Heart left ventricle (tissue), 16 donors: ENCODE results near the gene PHF2. TPM values are rescaled to one million over a fixed set of nuclear protein-coding genes. Genes with fewer than 3 reads are reported as not detected.

Source experiments
- ATAC-seq, 4 donors: fragments of 200-7000 bp; cut with Tn5 transposase; one replicate each; pipeline ENCODE4 v1.9.1; 2020 to 2022; ENCODE audit warnings: moderate library complexity in 4 of 4, mild to moderate bottlenecking in 3 of 4, moderate number of reproducible peaks in 1 of 4
- DNase-seq, 5 donors: peaks; one replicate each; pipeline ENCODE4 v3.0.0-alpha.2; 2020
- H3K27ac ChIP-seq, 12 donors: fragments of 200-600 bp; sonication (generic) in 4 of 12; one replicate each; pipeline versions ENCODE4 v1.5.0 to v1.8.0; 2016 to 2022; ENCODE audit warnings: mild to moderate bottlenecking in 2 of 12
- H3K27me3 ChIP-seq, 9 donors: fragments of 200-600 bp; sonication (generic) in 2 of 9; one replicate each; pipeline versions ENCODE4 v1.5.1 to v1.8.0; 2016 to 2022; ENCODE audit warnings: mild to moderate bottlenecking in 3 of 9
- H3K36me3 ChIP-seq, 9 donors: fragments of 200-600 bp; sonication (generic) in 2 of 9; one replicate each; pipeline versions ENCODE4 v1.5.0 to v1.8.0; 2018 to 2022; ENCODE audit warnings: mild to moderate bottlenecking in 2 of 9
- H3K4me1 ChIP-seq, 12 donors: fragments of 200-600 bp; sonication (generic) in 4 of 12; one replicate each; pipeline versions ENCODE4 v1.5.0 to v1.8.0; 2016 to 2022; ENCODE audit warnings: mild to moderate bottlenecking in 3 of 12
- H3K4me3 ChIP-seq, 12 donors: fragments of 200-600 bp; sonication (generic) in 4 of 12; one replicate each; pipeline versions ENCODE4 v1.5.0 to v1.8.0; 2017 to 2022; ENCODE audit warnings: mild to moderate bottlenecking in 9 of 12, moderate library complexity in 4 of 12
- H3K9me3 ChIP-seq, 12 donors: fragments of 200-600 bp; sonication (generic) in 4 of 12; one replicate each; pipeline versions ENCODE4 v1.5.0 to v1.8.0; 2016 to 2022; ENCODE audit warnings: mild to moderate bottlenecking in 1 of 12
- CTCF ChIP-seq, 12 donors: fragments of 200-600 bp; sonication (generic) in 4 of 12; IDR thresholded peaks; one replicate each; pipeline versions ENCODE4 v1.5.0 to v1.8.0; 2018 to 2022; ENCODE audit warnings: antibody characterized with exemption in 12 of 12, mild to moderate bottlenecking in 5 of 12
- POLR2A ChIP-seq, 2 donors: fragments of 450-650 bp; IDR thresholded peaks; one replicate each; pipeline ENCODE4 v1.6.1; 2017; ENCODE audit warnings: antibody characterized with exemption in 2 of 2, mild to moderate bottlenecking in 2 of 2, moderate library complexity in 2 of 2
- WGBS, 4 donors: extraction: QIAGEN DNeasy Blood & Tissue Kit in 2 of 4; methylation state at CpG; one replicate each; pipeline versions ENCODE4 v1.1.5 to v1.1.7; 2013 to 2018; 5-methylcytosine and 5-hydroxymethylcytosine counted together
- intact Hi-C, 10 donors: fragments of 100-400 bp; cut with DNase I; formaldehyde crosslinking; loops; one replicate each; pipeline versions ENCODE4 v1.11.1 to v1.14.2; 2022
- polyA plus RNA-seq, 2 donors: library from polyadenylated mRNA; stranded (reverse); fragments of 200-250 nt; gene quantifications; one replicate each; pipeline ENCODE4 v1.2.3, GENCODE V29; 2013
- total RNA-seq, 9 donors: library from RNA; depleted of rRNA in 2 of 9; stranded (reverse); fragments of >200 nt in 2 of 9; fragmentation: NEBNext Ultra II Directional in 3 of 9; extraction: Animal tissue kit (Norgen Biotek cat#: 25700) in 3 of 9; gene quantifications; one replicate each; pipeline versions ENCODE4 v1.1.0 to v1.2.4, GENCODE V29; 2016 to 2023
- donor health status: ischemic (EF 13 %, LVEDD 7.1; RV severe dilation, severe dysfunction).
- donor health status: healthy with polysubstance abuse.
- donor health status: DM: no; HTN: yes; CAD: no.
- donor health status: DM: no; HTN: no; CAD: no.
- donor health status: ischemic (EF 25% LVEDD 6.9; RV normal size, moderate dysfunction).
- donor health status: ischemic (EF 25% LVEDD 5.7; RV mildly dilated, moderate dysfunction).
- donor health status: healthy.
- donor health status: DM: yes; HTN: yes; CAD: no.
- donor health status: ischemic (EF 35%, LVEDD 5.7; RV mildly dilated, moderate dysfunction).
- donor health status: nonischemic (EF 11% LVEDD 7.7; RV severe dilation, severe dysfunction).
- donor health status: DM: yes; HTN: yes; CAD: no.
- donor health status: PGD.
- donor health status: ischemic (EF 29% LVEDD 5.4; RV normal size, mild dysfunction).
- donor health status: nonischemic (EF 23%, LVEDD 6.1; RV moderate dilation, normal function).

The PHF2 gene
- total and polyA plus RNA-seq, 11 donors, result 18.8 to 37.2 (median 22.1) TPM

DNA sequence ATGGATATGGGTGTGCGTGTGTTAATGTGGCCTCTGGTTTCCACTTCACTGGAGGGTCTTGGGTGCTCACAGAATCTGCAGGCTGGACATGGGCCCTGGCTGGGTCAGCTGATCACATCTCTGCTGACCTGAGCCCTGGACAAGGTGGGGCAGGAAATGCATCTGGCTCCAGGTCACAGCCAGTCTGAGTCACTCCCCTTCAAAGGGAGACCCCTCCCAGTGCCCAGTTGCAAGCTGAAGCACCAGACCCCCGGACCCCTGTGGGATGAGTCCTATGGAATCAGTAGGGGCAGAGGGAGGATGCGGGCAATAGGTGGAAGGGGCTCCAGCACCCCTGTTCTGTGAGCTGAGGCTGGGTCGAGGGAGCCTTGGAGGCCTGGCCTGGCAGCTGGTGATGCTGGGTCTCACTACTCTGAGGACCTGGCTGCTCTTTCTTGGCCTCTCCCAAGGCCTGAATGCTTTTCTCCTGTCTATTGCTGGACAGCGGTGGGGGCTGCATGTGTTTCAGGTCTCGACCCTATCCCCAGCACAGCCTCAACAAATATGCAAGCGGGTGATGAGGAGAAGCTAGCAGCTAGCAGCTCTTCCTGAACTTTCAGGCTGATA lies 54.5 kb downstream of the PHF2 start:
- 92 to 94% (median 93%) methylated on average over 6 to 7 of the region's 7 CpGs for WGBS, 4 donors
- Histone ChIP-seq H3K36me3 (peaks cover 0 to 53% (median 33%) of the 10 kb centered on the region in 9 donors), H3K27ac (no peak overlapping the region)

DNA sequence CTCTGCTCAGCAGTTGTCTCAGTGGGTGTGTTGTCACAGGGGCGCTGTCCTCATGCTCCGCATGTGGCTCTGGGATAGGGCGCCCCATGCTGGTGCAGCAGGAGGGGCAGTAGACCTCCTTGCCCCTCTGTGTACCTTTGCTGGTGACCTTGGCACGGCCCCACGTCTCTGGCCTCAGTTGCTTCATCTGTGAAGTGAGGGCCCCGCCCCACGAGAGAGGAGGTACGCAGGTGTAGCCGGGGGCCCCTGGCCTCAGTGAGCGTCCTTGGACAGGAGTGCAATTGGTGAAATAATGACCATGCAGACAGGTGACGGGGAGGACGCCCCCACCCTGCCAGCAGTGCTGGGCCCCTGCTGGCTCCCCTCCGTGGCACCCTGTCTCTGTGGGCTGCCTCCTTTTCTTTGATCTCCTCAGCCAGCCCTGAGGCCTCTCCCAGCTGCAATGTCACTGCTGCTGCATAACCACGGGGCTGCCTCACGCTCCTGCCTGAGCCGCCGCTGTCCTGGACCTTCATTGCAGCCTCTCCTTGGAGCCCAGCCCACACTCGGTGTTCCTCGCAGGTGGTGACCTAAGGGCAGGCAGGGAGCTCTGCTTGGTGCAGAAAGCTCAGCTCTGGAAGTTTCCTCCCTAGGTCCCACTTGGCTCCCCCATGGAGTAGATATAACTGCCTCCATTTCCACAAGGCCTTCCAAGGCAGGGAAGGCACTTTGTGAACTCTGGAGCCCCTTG lies 57.3 kb downstream of the PHF2 start:
- intact Hi-C loops, result no loop called here
- peak in 3 of 5 donors; percentile 6 to 57 (median 11) for DNase-seq
- WGBS, 4 donors, result 86 to 91% (median 88%) methylated on average over 16 to 19 of the region's 19 CpGs
- Histone ChIP-seq H3K27ac (no peak overlapping the region), H3K9me3 (peaks cover 0 to 27% (median 0%) of the 10 kb centered on the region in 12 donors), H3K36me3 (peaks cover 3 to 75% (median 57%) of the 10 kb centered on the region in 9 donors), H3K4me1 (peaks cover 0 to 20% (median 0%) of the 10 kb centered on the region in 12 donors), H3K27me3 (no peaks in the 10 kb centered on the region), H3K4me3 (no peak overlapping the region)
- ATAC-seq, result no peak
- no peak for TF ChIP-seq CTCF (IDR thresholded peaks at IDR 0.05)
- TF ChIP-seq POLR2A (IDR thresholded peaks at IDR 0.05), result no peak

More for the DNA sequence above, 54.5 kb downstream of the PHF2 start:
- Histone ChIP-seq H3K27me3 (no peaks in the 10 kb centered on the region), H3K4me3 (no peak overlapping the region), H3K4me1 (peaks cover 0 to 20% (median 0%) of the 10 kb centered on the region in 12 donors), H3K9me3 (peaks cover 0 to 22% (median 7%) of the 10 kb centered on the region in 12 donors)
- ATAC-seq (no peak), DNase-seq (peak in 1 of 5 donors; percentile 43)
- intact Hi-C loops, result no loop called here
- TF ChIP-seq POLR2A (IDR thresholded peaks at IDR 0.05) (no peak), CTCF (IDR thresholded peaks at IDR 0.05) (no peak)

DNA sequence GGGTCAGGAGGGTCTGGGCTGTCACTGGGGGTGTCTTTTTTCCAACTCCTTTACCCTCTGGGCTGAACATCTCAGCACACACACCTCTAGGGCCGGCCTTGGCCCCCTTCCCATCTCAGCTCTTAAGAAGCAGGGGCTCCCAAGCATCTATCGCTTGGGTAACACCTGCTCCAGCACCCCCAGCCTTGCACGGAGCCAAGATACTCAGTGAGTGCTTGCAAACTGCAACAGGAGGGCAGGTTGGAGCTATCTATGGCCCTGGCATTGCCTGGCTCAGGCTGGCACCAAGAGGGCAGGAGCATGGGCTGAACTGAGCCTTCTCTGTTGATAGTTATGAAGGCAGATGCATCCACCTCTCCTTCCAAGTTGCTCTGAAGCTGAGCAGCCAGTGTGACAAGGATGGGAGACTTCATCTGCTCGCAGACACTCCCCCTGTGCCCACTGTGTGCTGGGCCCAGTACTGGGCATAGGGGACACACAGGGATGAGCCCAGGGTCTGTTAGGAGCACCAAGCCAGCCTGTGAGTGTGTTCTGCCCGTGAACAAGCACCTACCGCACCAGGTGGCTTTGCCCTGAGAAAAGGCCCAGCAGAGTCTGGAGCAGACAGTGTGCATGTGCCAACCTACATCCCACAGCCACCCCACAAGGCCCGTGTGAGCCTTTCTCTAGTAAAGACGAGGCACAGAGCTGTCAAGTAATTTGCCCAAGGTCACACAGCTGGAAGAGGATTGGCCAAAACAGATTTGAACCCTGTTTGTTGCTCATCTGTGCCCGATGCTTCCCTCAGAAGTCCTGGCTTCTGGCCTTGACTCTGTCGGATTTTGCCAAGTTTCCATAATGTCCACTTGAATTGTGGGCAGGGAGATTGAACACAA lies 58.2 kb downstream of the PHF2 start:
- Histone ChIP-seq H3K36me3 (peaks cover 3 to 82% (median 62%) of the 10 kb centered on the region in 9 donors), H3K4me1 (peaks cover 0 to 20% (median 0%) of the 10 kb centered on the region in 12 donors), H3K27me3 (no peaks in the 10 kb centered on the region), H3K27ac (no peak overlapping the region), H3K4me3 (no peak overlapping the region), H3K9me3 (peaks cover 0 to 29% (median 0%) of the 10 kb centered on the region in 12 donors)
- intact Hi-C loops, result no loop called here
- ATAC-seq, result no peak
- 74 to 89% (median 85%) methylated on average over 6 to 10 of the region's 10 CpGs for WGBS, 4 donors
- no peak for TF ChIP-seq CTCF (IDR thresholded peaks at IDR 0.05)
- TF ChIP-seq POLR2A (IDR thresholded peaks at IDR 0.05), result no peak
- DNase-seq, result peak in 3 of 5 donors; percentile 4 to 24 (median 11)
